ENCODE data around the gene USP1.

DNA sequence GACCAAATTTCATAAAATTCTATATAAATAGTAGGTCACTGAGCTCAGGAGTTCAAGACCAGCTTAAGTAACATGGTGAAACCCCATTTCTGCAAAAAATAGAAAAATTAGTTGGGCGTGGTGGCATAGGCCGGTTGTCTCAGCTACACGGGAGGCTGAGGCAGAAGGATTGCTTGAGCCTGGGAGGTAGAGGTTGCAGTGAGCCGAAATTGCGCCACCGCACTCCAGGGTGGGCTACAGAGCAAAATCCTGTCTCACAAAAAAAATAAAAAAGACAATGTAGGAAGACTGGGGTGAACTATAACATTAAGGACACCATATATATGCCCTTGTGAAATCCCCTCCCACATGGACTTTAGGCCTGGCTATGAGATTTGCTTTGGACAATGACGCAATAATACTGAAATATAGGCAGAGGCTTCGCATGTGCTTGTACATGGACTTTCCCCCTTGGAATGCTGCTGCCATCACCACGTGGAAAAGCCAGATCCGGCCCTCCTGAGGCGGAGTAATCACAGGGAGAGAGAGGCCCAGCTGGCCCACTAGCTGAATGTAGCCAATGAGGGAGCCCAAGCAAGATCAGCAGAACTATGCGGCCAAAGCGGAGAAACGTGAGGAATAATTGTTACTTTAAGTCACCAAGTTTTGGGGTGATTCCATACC is 13.1 kb upstream of the USP1 start:
- TF ChIP-seq POLR2A (IDR thresholded peaks at IDR 0.05) = no peak
- TF ChIP-seq, protein P1, sequence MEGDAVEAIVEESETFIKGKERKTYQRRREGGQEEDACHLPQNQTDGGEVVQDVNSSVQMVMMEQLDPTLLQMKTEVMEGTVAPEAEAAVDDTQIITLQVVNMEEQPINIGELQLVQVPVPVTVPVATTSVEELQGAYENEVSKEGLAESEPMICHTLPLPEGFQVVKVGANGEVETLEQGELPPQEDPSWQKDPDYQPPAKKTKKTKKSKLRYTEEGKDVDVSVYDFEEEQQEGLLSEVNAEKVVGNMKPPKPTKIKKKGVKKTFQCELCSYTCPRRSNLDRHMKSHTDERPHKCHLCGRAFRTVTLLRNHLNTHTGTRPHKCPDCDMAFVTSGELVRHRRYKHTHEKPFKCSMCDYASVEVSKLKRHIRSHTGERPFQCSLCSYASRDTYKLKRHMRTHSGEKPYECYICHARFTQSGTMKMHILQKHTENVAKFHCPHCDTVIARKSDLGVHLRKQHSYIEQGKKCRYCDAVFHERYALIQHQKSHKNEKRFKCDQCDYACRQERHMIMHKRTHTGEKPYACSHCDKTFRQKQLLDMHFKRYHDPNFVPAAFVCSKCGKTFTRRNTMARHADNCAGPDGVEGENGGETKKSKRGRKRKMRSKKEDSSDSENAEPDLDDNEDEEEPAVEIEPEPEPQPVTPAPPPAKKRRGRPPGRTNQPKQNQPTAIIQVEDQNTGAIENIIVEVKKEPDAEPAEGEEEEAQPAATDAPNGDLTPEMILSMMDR (IDR thresholded peaks at IDR 0.05) = no peak

Data from tibial nerve (tissue), 3 donors.